K562 (cell line): ENCODE data around the gene SGCG. TPM values are rescaled to one million over a fixed set of nuclear protein-coding genes. Genes with fewer than 3 reads are reported as not detected.
"Not testable (repeated sequence)": the region's sequence is repeated elsewhere in the genome, so short reads cannot be mapped to it uniquely, and the experiment has no call there.

ENCODE experiments used
- ATAC-seq: fragments of 200-7000 bp; cut with Tn5 transposase; 3 replicates; pipeline ENCODE4 v1.9.1; 2020; ENCODE audit warnings: moderate library complexity
- BruUV-seq: library from RNA; stranded (reverse); fragments of 400-500 nt; replicated peaks from 2 replicates; lab custom pipeline; 2021; lab: Mats Ljungman, UMichigan
- CTCF ChIA-PET: fragments of 300-600 bp; formaldehyde crosslinking; extraction: SDS; loops from one replicate; lab custom pipeline; 2021; ENCODE audit warnings: low intra/inter-chr PET ratio; lab: Yijun Ruan, JAX
- POLR2A ChIA-PET: fragments of 300-600, 350-650 bp; sonication (Branson Sonifier 250); formaldehyde crosslinking; extraction: SDS; loops from one replicate; lab custom pipeline; 2021; ENCODE audit warnings: antibody characterized with exemption, inconsistent platforms; lab: Yijun Ruan, JAX
- DNase-seq, 4 experiments: peaks; one replicate each; pipeline versions ENCODE4 v3.0.0 to v3.0.0-alpha.2; 2011 to 2018; ENCODE audit warnings: low spot score in 3 of 4, mixed read lengths in 3 of 4; ENCODE audit errors: extremely low read depth in 1 of 4
- FAIRE-seq: peaks from 2 replicates; lab custom pipeline; 2011; peaks lifted over from hg19 to GRCh38; lab: Jason Lieb, UNC
- H2AFZ ChIP-seq: 2 replicates; pipeline ENCODE4 v1.6.0; 2011; ENCODE audit warnings: low read depth, low read length, control low read depth, inconsistent platforms
- H3K27ac ChIP-seq: fragments of 200-600 bp; 3 replicates; pipeline ENCODE4 v1.8.0; 2011; ENCODE audit warnings: low read depth, mild to moderate bottlenecking, control low read depth, inconsistent platforms, low read length, moderate library complexity, mixed read lengths; ENCODE audit errors: extremely low read depth
- H3K27me3 ChIP-seq, 2 experiments: fragments of 300-600 bp in 1 of 2; 2 replicates in 1 of 2; 3 replicates in 1 of 2; pipeline versions ENCODE4 v1.6.0 to v1.8.0; 2011; ENCODE audit warnings: inconsistent platforms in 2 of 2, low read length in 2 of 2, mild to moderate bottlenecking in 1 of 2, mixed read lengths in 1 of 2, moderate library complexity in 1 of 2; ENCODE audit not compliant: control insufficient read depth in 2 of 2, insufficient read depth in 2 of 2
- H3K36me3 ChIP-seq: fragments of 300-600 bp; 3 replicates; pipeline ENCODE4 v1.8.0; 2011; ENCODE audit warnings: mild to moderate bottlenecking, low read length, inconsistent platforms; ENCODE audit not compliant: control insufficient read depth, insufficient read depth
- H3K4me1 ChIP-seq, 2 experiments: fragments of 200-600 bp in 1 of 2; replicated peaks in 1 of 2; 2 replicates in 1 of 2; 3 replicates in 1 of 2; pipeline versions ENCODE4 v1.5.1 to v1.8.0; 2011; ENCODE audit warnings: inconsistent platforms in 2 of 2, low read length in 2 of 2, mild to moderate bottlenecking in 1 of 2, mixed read lengths in 1 of 2, moderate library complexity in 1 of 2; ENCODE audit not compliant: control insufficient read depth in 2 of 2, insufficient read depth in 2 of 2
- H3K4me2 ChIP-seq: 2 replicates; pipeline ENCODE4 v1.6.1; 2011; ENCODE audit warnings: low read length, control low read depth, inconsistent platforms, mixed read lengths; ENCODE audit not compliant: insufficient read depth
- H3K4me3 ChIP-seq: fragments of 200-600 bp; sonication (generic), shearing (Covaris generic); 2 replicates; pipeline ENCODE4 v1.5.1; 2016; ENCODE audit warnings: control low read depth, inconsistent platforms
- H3K79me2 ChIP-seq: fragments of 200-600 bp; 3 replicates; pipeline ENCODE4 v1.8.0; 2011; ENCODE audit warnings: low read length, inconsistent platforms; ENCODE audit not compliant: control insufficient read depth, insufficient read depth
- H3K9ac ChIP-seq, 2 experiments: 2 replicates each; pipeline versions ENCODE4 v1.6.0 to v1.6.1; 2011; ENCODE audit warnings: low read depth in 2 of 2, low read length in 2 of 2, control low read depth in 1 of 2, inconsistent platforms in 1 of 2, mild to moderate bottlenecking in 1 of 2, mixed read lengths in 1 of 2; ENCODE audit not compliant: insufficient read depth in 1 of 2
- H3K9me1 ChIP-seq: one replicate; pipeline ENCODE4 v1.6.0; 2011; ENCODE audit warnings: inconsistent platforms, mild to moderate bottlenecking, low read length, moderate library complexity; ENCODE audit not compliant: control insufficient read depth, insufficient read depth
- H3K9me3 ChIP-seq: replicated peaks from 2 replicates; pipeline ENCODE4 v1.5.1; 2011; ENCODE audit warnings: low read depth, low read length, inconsistent platforms; ENCODE audit not compliant: control insufficient read depth, insufficient read depth
- H4K20me1 ChIP-seq: replicated peaks from 2 replicates; pipeline ENCODE4 v1.6.1; 2011; ENCODE audit warnings: low read length, inconsistent platforms, mixed read lengths; ENCODE audit not compliant: control insufficient read depth, insufficient read depth
- C11orf30 ChIP-seq: fragments of 450-650 bp; IDR thresholded peaks from 2 replicates; pipeline ENCODE4 v1.6.1; 2016; ENCODE audit warnings: low read depth, mild to moderate bottlenecking
- ESRRA ChIP-seq: fragments of 450-650 bp; IDR thresholded peaks from 2 replicates; pipeline ENCODE4 v1.6.1; 2014; ENCODE audit warnings: low read depth, mild to moderate bottlenecking, moderate library complexity, borderline replicate concordance
- HDAC2 ChIP-seq: fragments of 450-650 bp; IDR thresholded peaks from 2 replicates; pipeline ENCODE4 v1.6.1; 2016; ENCODE audit warnings: mild to moderate bottlenecking
- HNRNPUL1 ChIP-seq: fragments of 200-400 bp; formaldehyde crosslinking; IDR thresholded peaks from 2 replicates; pipeline ENCODE4 v1.6.1; 2017; ENCODE audit warnings: low read length
- ILK ChIP-seq: fragments of 450-650 bp; IDR thresholded peaks from 2 replicates; pipeline ENCODE4 v1.6.1; 2016; ENCODE audit warnings: missing genetic modification characterization, low read depth, mild to moderate bottlenecking, missing compliant biosample characterization, moderate library complexity, borderline replicate concordance
- MAFF ChIP-seq: IDR thresholded peaks from 2 replicates; pipeline ENCODE4 v1.6.1; 2012; ENCODE audit warnings: low read length, improper control_type of control experiment
- MAFG ChIP-seq: fragments of 450-650 bp; conservative IDR thresholded peaks from 2 replicates; pipeline ENCODE4 v1.6.1; 2016; ENCODE audit warnings: missing genetic modification characterization, missing compliant biosample characterization
- MAFK ChIP-seq: IDR thresholded peaks from 2 replicates; pipeline ENCODE4 v1.6.1; 2011; ENCODE audit warnings: low read length, improper control_type of control experiment
- MCM5 ChIP-seq: fragments of 450-650 bp; IDR thresholded peaks from 2 replicates; pipeline ENCODE4 v1.6.1; 2016; ENCODE audit warnings: low read depth
- NFE2 ChIP-seq: IDR thresholded peaks from 2 replicates; pipeline ENCODE4 v1.6.1; 2014; ENCODE audit warnings: antibody characterized with exemption, low read depth
- NR1H2 ChIP-seq: sonication (generic); formaldehyde crosslinking; IDR thresholded peaks from 2 replicates; pipeline ENCODE4 v1.4.0; 2020; ENCODE audit warnings: mild to moderate bottlenecking, missing genetic modification reagents
- THRAP3 ChIP-seq: fragments of 450-650 bp; IDR thresholded peaks from 2 replicates; pipeline ENCODE4 v1.6.1; 2016; ENCODE audit warnings: mild to moderate bottlenecking, inconsistent platforms, borderline replicate concordance
- U2AF2 ChIP-seq: fragments of 200-400 bp; formaldehyde crosslinking; optimal IDR thresholded peaks from 2 replicates; pipeline ENCODE3; 2017; ENCODE audit warnings: low read depth, mild to moderate bottlenecking, low read length
- YBX1 ChIP-seq: fragments of 450-650 bp; IDR thresholded peaks from 2 replicates; pipeline ENCODE4 v1.7.1; 2016; ENCODE audit warnings: mild to moderate bottlenecking
- ZNF146 ChIP-seq: IDR thresholded peaks from one replicate; pipeline ENCODE4 v1.6.1; 2018; ENCODE audit warnings: missing compliant biosample characterization; ENCODE audit not compliant: unreplicated experiment
- ZNF316 ChIP-seq: fragments of 450-650 bp; IDR thresholded peaks from 2 replicates; pipeline ENCODE4 v1.6.1; 2016
- ZNF395 ChIP-seq: fragments of 200-800 bp; sonication (Bioruptor generic); IDR thresholded peaks from 2 replicates; pipeline ENCODE4 v1.6.1; 2017; ENCODE audit warnings: missing genetic modification characterization, missing compliant biosample characterization
- WGBS: fragments of 100-300 bp; shearing (Covaris generic); methylation state at CpG from one replicate; pipeline ENCODE4 v1.1.6; 2016; ENCODE audit warnings: low coverage, mixed read lengths; ENCODE audit not compliant: insufficient coverage; ENCODE audit errors: missing lambda C conversion rate; 5-methylcytosine and 5-hydroxymethylcytosine counted together
- in situ Hi-C: fragments of 300-500 bp; cut with MboI; formaldehyde crosslinking; loops from 4 replicates; pipeline ENCODE4 v1.15.0; 2018; ENCODE audit warnings: inconsistent platforms, mixed read lengths
- intact Hi-C: fragments of 100-400 bp; cut with micrococcal nuclease; formaldehyde crosslinking; loops from 2 replicates; pipeline ENCODE4 v1.14.2; 2022
- polyA plus RNA-seq, 8 experiments: library from polyadenylated mRNA; depleted of rRNA in 4 of 8; stranded (reverse) in 5 of 8; unstranded in 3 of 8; fragments of >200 nt; fragmentation: Nextera tagmentation in 2 of 8; fragmentation: Illumina TruSeq in 1 of 8; extraction: Ambion mirVana in 2 of 8; extraction: Trizol in 1 of 8; gene quantifications; 2 replicates each; pipeline versions ENCODE4 v1.2.1 to v1.2.3, GENCODE V29; 2011 to 2014; ENCODE audit warnings: inconsistent platforms in 1 of 8, missing spikeins in 1 of 8
- total RNA-seq, 7 experiments: library from RNA; depleted of rRNA in 6 of 7; stranded (reverse); fragments of >200 nt in 6 of 7; fragmentation: Illumina TruSeq in 2 of 7; extraction: Trizol in 2 of 7; gene quantifications; 2 replicates each; pipeline versions ENCODE4 v1.2.1 to v1.2.3, GENCODE V29; 2011 to 2021; ENCODE audit warnings: low replicate concordance in 1 of 7
- TF ChIP-seq, protein P1 (sequence below): fragments of 450-650 bp; IDR thresholded peaks from 2 replicates; pipeline ENCODE4 v1.6.1; 2016; ENCODE audit warnings: low read depth, mild to moderate bottlenecking, moderate library complexity

Gene SGCG
- total and polyA plus RNA-seq, 9 of the 15 experiments (the other 6 are each of a cell fraction or from before 2014, with no cell fraction given): 0.04 to 0.44 (median 0.34) TPM

DNA sequence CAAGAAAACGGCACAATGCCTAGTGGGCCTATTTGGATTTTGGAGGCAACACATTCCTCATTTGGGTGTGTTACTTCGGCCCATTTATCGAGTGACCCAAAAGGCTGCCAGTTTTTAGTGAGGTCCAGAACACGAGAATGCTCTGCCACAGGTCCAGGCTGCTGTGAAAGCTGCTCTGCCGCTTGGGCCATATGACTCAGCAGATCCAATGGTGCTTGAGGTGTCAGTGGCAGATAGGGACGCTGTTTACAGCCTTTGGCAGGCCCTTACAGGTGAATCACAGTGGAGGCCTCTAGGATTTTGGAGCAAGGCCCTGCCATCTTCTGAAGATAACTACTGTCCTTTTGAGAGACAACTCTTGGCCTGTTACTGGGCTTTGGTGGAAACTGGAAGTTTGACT lies 134.1 kb downstream of the SGCG start:
- DNase-seq: peak in 1 of 4 experiments; percentile 22
- POLR2A ChIA-PET, H3K27me3 ChIP-seq, H3K27ac ChIP-seq, H3K9me1 ChIP-seq, H4K20me1 ChIP-seq, ATAC-seq, H3K9me3 ChIP-seq, BruUV-seq, H3K36me3 ChIP-seq, H3K4me3 ChIP-seq, H3K4me1 ChIP-seq, H2AFZ ChIP-seq, H3K9ac ChIP-seq, H3K79me2 ChIP-seq, in situ Hi-C loops, CTCF ChIA-PET, FAIRE-seq, H3K4me2 ChIP-seq: not testable (repeated sequence)
- TF ChIP-seq MAFF: 0 out of 2 replicates have a peak, but pooled peaks have one; percentile 34
- TF ChIP-seq MAFG (tag): peak; percentile 70
- TF ChIP-seq C11orf30: peak; percentile 59
- 0 out of 2 replicates have a peak, but pooled peaks have one; percentile 9 for TF ChIP-seq ZNF316
- TF ChIP-seq MAFK: peak; percentile 44; the same call in 1 of the 2 replicates
- TF ChIP-seq NFE2: peak; percentile 83
- intact Hi-C loops: loop anchor here (10.0 kb wide), 1 partner anchor 290 kb away; no protein-coding TSS in a partner anchor
- 3% methylated on average over 4 of the region's 6 CpGs for WGBS

DNA sequence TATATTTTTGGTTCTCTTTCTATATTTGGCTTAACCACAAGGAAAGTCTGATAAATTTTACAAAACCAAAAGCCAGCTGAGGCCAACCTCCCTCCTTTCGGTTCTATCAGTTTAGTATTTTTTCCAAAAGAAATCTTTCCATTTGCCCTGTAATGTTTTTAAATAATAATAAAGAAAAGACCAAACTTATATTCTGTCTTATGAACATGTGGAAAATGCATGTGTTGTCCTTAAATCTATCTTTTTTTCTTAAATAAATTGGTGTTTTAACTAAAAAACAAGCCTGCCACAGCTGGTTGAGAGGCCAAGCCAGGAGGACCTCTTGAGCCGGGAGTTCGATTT lies 139.1 kb downstream of the SGCG start:
- H3K27ac ChIP-seq: no peak overlapping the region
- CTCF ChIA-PET: no interaction called here
- no peaks in the 10 kb centered on the region for H3K27me3 ChIP-seq
- H3K79me2 ChIP-seq: no peaks in the 10 kb centered on the region
- intact Hi-C loops: loop anchor here (10.0 kb wide), 1 partner anchor 295 kb away; no protein-coding TSS in a partner anchor
- H3K4me3 ChIP-seq: no peak overlapping the region
- no peak overlapping the region for H3K9ac ChIP-seq
- no TSS peak for BruUV-seq
- in situ Hi-C loops: no loop called here
- no peaks in the 10 kb centered on the region for H3K9me1 ChIP-seq
- no peaks in the 10 kb centered on the region for H3K36me3 ChIP-seq
- no peaks in the 10 kb centered on the region for H4K20me1 ChIP-seq
- H3K9me3 ChIP-seq: no peaks in the 10 kb centered on the region
- WGBS: 4% methylated on average over 3 of the region's 3 CpGs
- no peak overlapping the region for H3K4me2 ChIP-seq
- no peaks in the 10 kb centered on the region; a peak in 1 of 5 replicates for H3K4me1 ChIP-seq
- DNase-seq (no peak), FAIRE-seq (no peak), ATAC-seq (no peak)
- no peak overlapping the region for H2AFZ ChIP-seq
- POLR2A ChIA-PET: no interaction called here
- no peak for TF ChIP-seq U2AF2
- no peak for TF ChIP-seq HNRNPUL1
- TF ChIP-seq HDAC2: no peak
- TF ChIP-seq ZNF146 (CRISPR knock-in tag): no peak
- no peak for TF ChIP-seq ZNF395
- TF ChIP-seq ESRRA: no peak
- TF ChIP-seq ILK: no peak
- no peak for TF ChIP-seq YBX1
- TF ChIP-seq, protein P1, sequence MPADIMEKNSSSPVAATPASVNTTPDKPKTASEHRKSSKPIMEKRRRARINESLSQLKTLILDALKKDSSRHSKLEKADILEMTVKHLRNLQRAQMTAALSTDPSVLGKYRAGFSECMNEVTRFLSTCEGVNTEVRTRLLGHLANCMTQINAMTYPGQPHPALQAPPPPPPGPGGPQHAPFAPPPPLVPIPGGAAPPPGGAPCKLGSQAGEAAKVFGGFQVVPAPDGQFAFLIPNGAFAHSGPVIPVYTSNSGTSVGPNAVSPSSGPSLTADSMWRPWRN: no peak
- TF ChIP-seq NR1H2 (CRISPR knock-in tag): no peak
- no peak for TF ChIP-seq MCM5
- no peak for TF ChIP-seq THRAP3
